Fibroblast of mammary gland (primary cell): ENCODE results near the gene AGRP.

ENCODE experiments used
- DNase-seq: peaks from one replicate; pipeline ENCODE4 v3.0.0-alpha.2; 2010; ENCODE audit warnings: low read depth
- H3K4me3 ChIP-seq: 2 replicates; pipeline ENCODE4 v1.5.1; 2011; ENCODE audit warnings: low read depth, mild to moderate bottlenecking, low read length, moderate library complexity; ENCODE audit not compliant: control insufficient read depth
- TF ChIP-seq, protein P1 (sequence below): conservative IDR thresholded peaks from 2 replicates; pipeline ENCODE4 v1.5.1; 2011; ENCODE audit warnings: low read depth, low read length, inconsistent platforms; ENCODE audit not compliant: control insufficient read depth, insufficient read depth

The AGRP gene

DNA sequence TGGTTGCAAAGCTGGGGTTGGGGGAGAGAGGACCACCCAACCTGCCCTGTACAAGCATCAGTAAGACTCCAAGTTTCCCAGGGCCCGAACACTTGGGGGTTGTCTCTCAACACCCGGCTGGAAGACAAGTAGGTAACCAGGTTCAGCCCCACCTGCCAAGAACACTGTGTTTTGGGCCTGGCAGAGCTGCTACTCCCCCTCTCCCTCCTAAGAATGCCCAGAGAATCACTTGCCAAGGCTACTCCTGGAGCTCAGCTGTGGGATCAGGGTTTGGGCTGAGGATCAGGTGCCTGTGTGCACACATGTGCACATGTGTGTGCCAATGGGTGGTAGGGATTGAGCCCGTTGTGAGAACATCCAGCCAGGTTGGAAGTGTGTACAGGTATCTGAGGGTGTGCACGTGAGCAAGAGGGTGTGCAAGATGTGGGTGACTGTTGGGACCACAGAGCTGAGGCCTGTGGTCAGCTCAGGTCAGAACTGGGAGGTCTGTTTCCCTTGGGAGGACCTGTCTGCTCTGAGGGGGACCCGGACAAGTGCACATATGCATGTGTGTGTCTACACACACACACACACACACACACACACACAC lies 50.1 kb downstream of the AGRP start:
- H3K4me3 ChIP-seq = no peak overlapping the region
- TF ChIP-seq, protein P1, sequence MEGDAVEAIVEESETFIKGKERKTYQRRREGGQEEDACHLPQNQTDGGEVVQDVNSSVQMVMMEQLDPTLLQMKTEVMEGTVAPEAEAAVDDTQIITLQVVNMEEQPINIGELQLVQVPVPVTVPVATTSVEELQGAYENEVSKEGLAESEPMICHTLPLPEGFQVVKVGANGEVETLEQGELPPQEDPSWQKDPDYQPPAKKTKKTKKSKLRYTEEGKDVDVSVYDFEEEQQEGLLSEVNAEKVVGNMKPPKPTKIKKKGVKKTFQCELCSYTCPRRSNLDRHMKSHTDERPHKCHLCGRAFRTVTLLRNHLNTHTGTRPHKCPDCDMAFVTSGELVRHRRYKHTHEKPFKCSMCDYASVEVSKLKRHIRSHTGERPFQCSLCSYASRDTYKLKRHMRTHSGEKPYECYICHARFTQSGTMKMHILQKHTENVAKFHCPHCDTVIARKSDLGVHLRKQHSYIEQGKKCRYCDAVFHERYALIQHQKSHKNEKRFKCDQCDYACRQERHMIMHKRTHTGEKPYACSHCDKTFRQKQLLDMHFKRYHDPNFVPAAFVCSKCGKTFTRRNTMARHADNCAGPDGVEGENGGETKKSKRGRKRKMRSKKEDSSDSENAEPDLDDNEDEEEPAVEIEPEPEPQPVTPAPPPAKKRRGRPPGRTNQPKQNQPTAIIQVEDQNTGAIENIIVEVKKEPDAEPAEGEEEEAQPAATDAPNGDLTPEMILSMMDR = no peak
- no peak for DNase-seq
